HepG2 (cell line): ENCODE measurements around the gene PKNOX2. TPM values are rescaled to one million over a fixed set of nuclear protein-coding genes. Genes with fewer than 3 reads are reported as not detected.

Experiments
- ATAC-seq: fragments of 200-7000 bp; cut with Tn5 transposase; 3 replicates; pipeline ENCODE4 v1.9.1; 2020; ENCODE audit warnings: mild to moderate bottlenecking, moderate library complexity
- BruUV-seq: library from RNA; stranded (reverse); fragments of 400-500 nt; replicated peaks from 2 replicates; lab custom pipeline; 2021; lab: Mats Ljungman, UMichigan
- CTCF ChIA-PET: fragments of 300-600 bp; formaldehyde crosslinking; extraction: SDS; loops from one replicate; lab custom pipeline; 2021; ENCODE audit warnings: low total read pairs, inconsistent platforms, low intra/inter-chr PET ratio; lab: Yijun Ruan, JAX
- POLR2A ChIA-PET: fragments of 350-600 bp; sonication (Branson Sonifier 250); formaldehyde crosslinking; loops from one replicate; lab custom pipeline; 2020; ENCODE audit warnings: antibody characterized with exemption, inconsistent platforms; lab: Yijun Ruan, JAX
- DNase-seq: peaks from one replicate; pipeline ENCODE4 v3.0.0-alpha.2; 2015; ENCODE audit warnings: low spot score
- FAIRE-seq: peaks from 3 replicates; lab custom pipeline; 2011; peaks lifted over from hg19 to GRCh38; lab: Jason Lieb, UNC
- H2AFZ ChIP-seq: one replicate; pipeline ENCODE4 v1.6.1; 2011; ENCODE audit warnings: low read length, inconsistent platforms
- H3K27ac ChIP-seq: fragments of 300-600 bp; 3 replicates; pipeline ENCODE4 v1.8.0; 2011; ENCODE audit warnings: mixed run types, mild to moderate bottlenecking, mixed read lengths, low read length, inconsistent platforms; ENCODE audit not compliant: insufficient read depth; ENCODE audit errors: extremely low read length
- H3K27me3 ChIP-seq, 2 experiments: fragments of 200-600 bp in 1 of 2; 2 replicates in 1 of 2; 3 replicates in 1 of 2; pipeline versions ENCODE4 v1.6.0 to v1.8.0; 2011; ENCODE audit warnings: low read length in 2 of 2, mild to moderate bottlenecking in 2 of 2, moderate library complexity in 2 of 2, inconsistent platforms in 1 of 2; ENCODE audit not compliant: insufficient read depth in 2 of 2, control insufficient read depth in 1 of 2
- H3K36me3 ChIP-seq, 2 experiments: fragments of 200-600 bp in 1 of 2; replicated peaks in 1 of 2; 2 replicates in 1 of 2; 3 replicates in 1 of 2; pipeline versions ENCODE4 v1.5.1 to v1.8.0; 2011; ENCODE audit warnings: low read length in 2 of 2, inconsistent platforms in 1 of 2; ENCODE audit not compliant: insufficient read depth in 2 of 2, control insufficient read depth in 1 of 2
- H3K4me1 ChIP-seq: 2 replicates; pipeline ENCODE4 v1.5.1; 2012; ENCODE audit warnings: low read length, inconsistent platforms; ENCODE audit not compliant: insufficient read depth
- H3K4me2 ChIP-seq: 2 replicates; pipeline ENCODE4 v1.6.0; 2011; ENCODE audit warnings: low read depth, low read length, inconsistent platforms
- H3K4me3 ChIP-seq, 3 experiments: fragments of 200-600 bp in 1 of 3; sonication (generic), shearing (Covaris generic) in 1 of 3; replicated peaks in 1 of 3; 2 replicates each; pipeline ENCODE4 v1.5.1; 2011 to 2016; ENCODE audit warnings: low read length in 3 of 3, inconsistent platforms in 2 of 3, low read depth in 2 of 3, mild to moderate bottlenecking in 2 of 3, control low read depth in 1 of 3, mixed read lengths in 1 of 3; ENCODE audit not compliant: insufficient read depth in 1 of 3
- H3K79me2 ChIP-seq: one replicate; pipeline ENCODE4 v1.6.1; 2011; ENCODE audit warnings: low read length, inconsistent platforms; ENCODE audit not compliant: insufficient read depth
- H3K9ac ChIP-seq: 2 replicates; pipeline ENCODE4 v1.6.0; 2011; ENCODE audit warnings: mild to moderate bottlenecking, low read depth, low read length, inconsistent platforms; ENCODE audit not compliant: insufficient read depth
- H3K9me3 ChIP-seq: 2 replicates; pipeline ENCODE4 v1.5.1; 2012; ENCODE audit warnings: mild to moderate bottlenecking, low read length
- H4K20me1 ChIP-seq: 2 replicates; pipeline ENCODE4 v1.6.0; 2011; ENCODE audit warnings: inconsistent platforms, mild to moderate bottlenecking, low read length, moderate library complexity; ENCODE audit not compliant: insufficient read depth
- ARID5B ChIP-seq: IDR thresholded peaks from 2 replicates; pipeline ENCODE4 v1.4.0; 2020; ENCODE audit warnings: mild to moderate bottlenecking, missing genetic modification reagents
- BCL6 ChIP-seq: IDR thresholded peaks from 2 replicates; pipeline ENCODE4 v1.6.1; 2016; ENCODE audit warnings: missing genetic modification reagents, missing compliant biosample characterization
- HIVEP1 ChIP-seq: sonication (generic); formaldehyde crosslinking; IDR thresholded peaks from 2 replicates; pipeline ENCODE4 v1.4.0; 2020; ENCODE audit warnings: mild to moderate bottlenecking, missing genetic modification reagents
- KMT2B ChIP-seq: IDR thresholded peaks from 2 replicates; pipeline ENCODE4 v1.6.1; 2016; ENCODE audit warnings: missing genetic modification reagents, missing compliant biosample characterization
- MIER2 ChIP-seq: IDR thresholded peaks from 2 replicates; pipeline ENCODE4 v1.6.1; 2016; ENCODE audit warnings: missing biosample characterization, missing genetic modification reagents
- MIER3 ChIP-seq: IDR thresholded peaks from 2 replicates; pipeline ENCODE4 v1.6.1; 2016; ENCODE audit warnings: missing compliant biosample characterization, borderline replicate concordance
- NCOA5 ChIP-seq: sonication (generic); formaldehyde crosslinking; IDR thresholded peaks from 2 replicates; pipeline ENCODE4 v1.4.0; 2020; ENCODE audit warnings: missing genetic modification reagents
- NR2F2 ChIP-seq: IDR thresholded peaks from 2 replicates; pipeline ENCODE4 v1.6.1; 2012; ENCODE audit warnings: low read depth, inconsistent platforms, borderline replicate concordance
- POLR2AphosphoS2 ChIP-seq: IDR thresholded peaks from 2 replicates; pipeline ENCODE4 v1.6.1; 2011; ENCODE audit warnings: low read depth, low read length, improper control_type of control experiment
- SIX4 ChIP-seq: sonication (generic); formaldehyde crosslinking; IDR thresholded peaks from 2 replicates; pipeline ENCODE4 v1.4.0; 2020; ENCODE audit warnings: missing genetic modification reagents
- SP1 ChIP-seq, 2 experiments: fragments of 450-650 bp in 1 of 2; sonication (generic) in 1 of 2; formaldehyde crosslinking in 1 of 2; IDR thresholded peaks; 2 replicates each; pipeline versions ENCODE4 v1.4.0 to v1.6.1; 2016 to 2020; ENCODE audit warnings: missing genetic modification reagents in 1 of 2
- STAG1 ChIP-seq: sonication (generic); formaldehyde crosslinking; IDR thresholded peaks from 2 replicates; pipeline ENCODE4 v1.4.0; 2020; ENCODE audit warnings: missing genetic modification reagents
- SYNCRIP ChIP-seq: fragments of 200-400 bp; formaldehyde crosslinking; IDR thresholded peaks from 2 replicates; pipeline ENCODE4 v1.6.1; 2018; ENCODE audit warnings: mild to moderate bottlenecking, low read depth, low read length; ENCODE audit not compliant: insufficient read depth
- ZBTB20 ChIP-seq: sonication (generic); formaldehyde crosslinking; IDR thresholded peaks from 2 replicates; pipeline ENCODE4 v1.8.1; 2023; ENCODE audit warnings: missing genetic modification reagents, low read depth, mild to moderate bottlenecking, borderline replicate concordance
- ZNF121 ChIP-seq: sonication (generic); formaldehyde crosslinking; IDR thresholded peaks from 2 replicates; pipeline ENCODE4 v1.5.0; 2020; ENCODE audit warnings: mild to moderate bottlenecking, missing genetic modification reagents
- ZNF605 ChIP-seq: sonication (generic); formaldehyde crosslinking; IDR thresholded peaks from 2 replicates; pipeline ENCODE4 v1.8.0; 2022; ENCODE audit warnings: mild to moderate bottlenecking, missing genetic modification reagents
- ZNF761 ChIP-seq: sonication (generic); formaldehyde crosslinking; conservative IDR thresholded peaks from 2 replicates; pipeline ENCODE4 v1.4.0; 2020; ENCODE audit warnings: mild to moderate bottlenecking, missing genetic modification reagents
- ZNF788 ChIP-seq: sonication (generic); formaldehyde crosslinking; IDR thresholded peaks from 2 replicates; pipeline ENCODE4 v1.5.0; 2020; ENCODE audit warnings: mild to moderate bottlenecking, missing genetic modification reagents, borderline replicate concordance
- ZNF83 ChIP-seq: sonication (generic); formaldehyde crosslinking; IDR thresholded peaks from 2 replicates; pipeline ENCODE4 v1.4.0; 2020; ENCODE audit warnings: missing genetic modification reagents, mild to moderate bottlenecking, borderline replicate concordance
- ZSCAN29 ChIP-seq: sonication (generic); formaldehyde crosslinking; conservative IDR thresholded peaks from 2 replicates; pipeline ENCODE4 v1.4.0; 2020; ENCODE audit warnings: mild to moderate bottlenecking, missing genetic modification reagents
- WGBS: methylation state at CpG from one replicate; pipeline ENCODE4 v1.1.6; 2017; ENCODE audit warnings: low lambda C conversion rate; 5-methylcytosine and 5-hydroxymethylcytosine counted together
- in situ Hi-C: cut with HindIII; loops from 2 replicates; pipeline ENCODE4 v1.10.0; 2017; ENCODE audit warnings: low pct_unique_long_range_greater_than_20kb; ENCODE audit not compliant: extremely low pct_ligation_motif_present
- intact Hi-C: fragments of 100-400 bp; cut with micrococcal nuclease; formaldehyde crosslinking; loops from one replicate; pipeline ENCODE4 v1.10.0; 2022; ENCODE audit not compliant: unreplicated experiment
- polyA plus RNA-seq, 8 experiments: library from polyadenylated mRNA; depleted of rRNA in 3 of 8; stranded (reverse) in 7 of 8; unstranded in 1 of 8; fragments of >200 nt; fragmentation: Illumina TruSeq in 4 of 8; extraction: Trizol in 4 of 8; gene quantifications; 2 replicates each; pipeline versions ENCODE4 v1.2.1 to v1.2.3, GENCODE V29; 2011 to 2016; ENCODE audit warnings: low read depth in 4 of 8, missing spikeins in 1 of 8, mixed read lengths in 1 of 8; ENCODE audit not compliant: insufficient read depth in 1 of 8
- total RNA-seq, 5 experiments: library from RNA; depleted of rRNA; stranded (reverse); fragments of >200 nt; fragmentation: Illumina TruSeq; extraction: Trizol; gene quantifications; 2 replicates each; pipeline ENCODE4 v1.2.3, GENCODE V29; 2016; ENCODE audit warnings: low read depth in 1 of 5

PKNOX2 gene
- total and polyA plus RNA-seq, 2 of the 13 experiments (the other 11 are each of a cell fraction or from before 2014, with no cell fraction given) = not detected

GRCh38 chr11:125138966-125139365, 25.6 kb upstream of the PKNOX2 start (continued):
- no peak for TF ChIP-seq ZNF761 (CRISPR knock-in tag)

GRCh38 chr11:125139778-125140177, 24.8 kb upstream of the PKNOX2 start:
- no peak overlapping the region for H3K9ac ChIP-seq
- no peaks in the 10 kb centered on the region for H3K79me2 ChIP-seq
- H3K4me3 ChIP-seq = no peak overlapping the region
- H2AFZ ChIP-seq = no peak overlapping the region
- intact Hi-C loops (loop anchor here (2.0 kb wide), 2 partner anchors 169 to 177 kb away; no protein-coding TSS in a partner anchor), in situ Hi-C loops (loop anchor here (5.0 to 10.0 kb wide), 2 partner anchors 47 to 165 kb away; no protein-coding TSS in a partner anchor)
- POLR2A ChIA-PET = no interaction called here
- H3K4me2 ChIP-seq = no peak overlapping the region
- no peaks in the 10 kb centered on the region for H4K20me1 ChIP-seq
- ATAC-seq (no peak), FAIRE-seq (no peak), DNase-seq (no peak)
- no peak overlapping the region for H3K27ac ChIP-seq
- no peaks in the 10 kb centered on the region for H3K36me3 ChIP-seq
- CTCF ChIA-PET = no interaction called here
- no peak for TF ChIP-seq BCL6
- TF ChIP-seq MIER2 (CRISPR knock-in tag) = no peak
- no peak for TF ChIP-seq NR2F2
- TF ChIP-seq SYNCRIP = no peak
- no peak for TF ChIP-seq ZBTB20 (CRISPR knock-in tag)
- no peak for TF ChIP-seq SIX4 (CRISPR knock-in tag)
- TF ChIP-seq ZNF83 = no peak
- no peak for TF ChIP-seq KMT2B (CRISPR knock-in tag)
- TF ChIP-seq STAG1 (CRISPR knock-in tag) = no peak
- TF ChIP-seq ARID5B (CRISPR knock-in tag) = no peak
- no peak for TF ChIP-seq MIER3 (CRISPR knock-in tag)
- no peak for TF ChIP-seq POLR2AphosphoS2
- no peak for TF ChIP-seq ZNF121 (CRISPR knock-in tag)
- no peak for TF ChIP-seq HIVEP1
- TF ChIP-seq SP1 (IDR thresholded peaks at IDR 0.05) = no peak
- TF ChIP-seq SP1 (CRISPR knock-in tag; IDR thresholded peaks at IDR 0.05) = no peak
- TF ChIP-seq ZNF788 (CRISPR knock-in tag) = no peak
- no peak for TF ChIP-seq NCOA5
- no peak for TF ChIP-seq ZNF605 (CRISPR knock-in tag)
- TF ChIP-seq ZSCAN29 (CRISPR knock-in tag) = no peak
- BruUV-seq = no TSS peak
- peaks cover 4 to 55% of the 10 kb centered on the region in 2 experiments for H3K27me3 ChIP-seq
- peaks cover 5% of the 10 kb centered on the region; the same call in 1 of the 2 replicates for H3K4me1 ChIP-seq
- WGBS = 5% methylated on average over 3 of the region's 3 CpGs
- H3K9me3 ChIP-seq = no peaks in the 10 kb centered on the region
